SU-DHL-6 (cell line): ENCODE results near the gene CUBN.

Experiments
- EZH2phosphoT487 ChIP-seq: fragments of 200-600 bp; sonication (generic), shearing (Covaris generic); conservative IDR thresholded peaks from 2 replicates; pipeline ENCODE4 v1.6.1; 2018; ENCODE audit warnings: mild to moderate bottlenecking, antibody characterized with exemption, low read length, moderate library complexity, mixed read lengths
- TF ChIP-seq, protein P1 (sequence below): fragments of 200-600 bp; sonication (generic); IDR thresholded peaks from one replicate; pipeline ENCODE4 v1.5.1; 2017; ENCODE audit warnings: antibody characterized with exemption, mild to moderate bottlenecking, low read length, moderate library complexity; ENCODE audit not compliant: insufficient read depth, poor library complexity, severe bottlenecking

DNA sequence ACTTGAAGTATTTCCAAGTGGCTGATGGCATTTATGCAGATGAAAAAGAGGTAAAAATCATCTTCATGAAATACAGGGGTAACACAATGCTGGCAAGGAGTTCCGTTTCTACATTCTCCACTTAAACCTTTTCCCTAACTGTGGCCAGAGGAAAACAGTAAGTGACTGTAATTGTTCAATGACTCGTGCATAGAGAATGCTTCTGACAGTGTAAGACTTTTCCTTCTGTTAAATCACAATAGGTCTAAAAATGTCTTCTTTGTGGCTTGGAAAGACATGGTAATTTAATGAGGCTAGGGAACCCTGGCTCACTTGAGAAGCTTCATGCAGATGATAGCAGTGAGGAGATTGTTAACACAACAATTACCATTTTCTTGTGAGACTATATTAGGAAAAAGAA, 262.1 kb downstream of the CUBN start:
- TF ChIP-seq, protein P1, sequence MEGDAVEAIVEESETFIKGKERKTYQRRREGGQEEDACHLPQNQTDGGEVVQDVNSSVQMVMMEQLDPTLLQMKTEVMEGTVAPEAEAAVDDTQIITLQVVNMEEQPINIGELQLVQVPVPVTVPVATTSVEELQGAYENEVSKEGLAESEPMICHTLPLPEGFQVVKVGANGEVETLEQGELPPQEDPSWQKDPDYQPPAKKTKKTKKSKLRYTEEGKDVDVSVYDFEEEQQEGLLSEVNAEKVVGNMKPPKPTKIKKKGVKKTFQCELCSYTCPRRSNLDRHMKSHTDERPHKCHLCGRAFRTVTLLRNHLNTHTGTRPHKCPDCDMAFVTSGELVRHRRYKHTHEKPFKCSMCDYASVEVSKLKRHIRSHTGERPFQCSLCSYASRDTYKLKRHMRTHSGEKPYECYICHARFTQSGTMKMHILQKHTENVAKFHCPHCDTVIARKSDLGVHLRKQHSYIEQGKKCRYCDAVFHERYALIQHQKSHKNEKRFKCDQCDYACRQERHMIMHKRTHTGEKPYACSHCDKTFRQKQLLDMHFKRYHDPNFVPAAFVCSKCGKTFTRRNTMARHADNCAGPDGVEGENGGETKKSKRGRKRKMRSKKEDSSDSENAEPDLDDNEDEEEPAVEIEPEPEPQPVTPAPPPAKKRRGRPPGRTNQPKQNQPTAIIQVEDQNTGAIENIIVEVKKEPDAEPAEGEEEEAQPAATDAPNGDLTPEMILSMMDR, result no peak
- no peak for TF ChIP-seq EZH2phosphoT487
